Spinal cord (tissue), 4 donors: ENCODE measurements around the gene CIT. TPM values are rescaled to one million over a fixed set of nuclear protein-coding genes. Genes with fewer than 3 reads are reported as not detected.

Source experiments
- polyA plus RNA-seq, 2 donors: library from polyadenylated mRNA; unstranded; fragments of 120-200 nt; gene quantifications; one replicate each; pipeline ENCODE4 v1.2.1, GENCODE V29; 2013; ENCODE audit not compliant: insufficient read length in 2 of 2
- total RNA-seq, 2 donors: library from RNA; depleted of rRNA in 1 of 2; stranded (reverse); fragments of 120-200 nt in 1 of 2; fragments of >200 nt in 1 of 2; gene quantifications; one replicate each; pipeline versions ENCODE4 v1.2.3 to v1.2.4, GENCODE V29; 2013 to 2014

Gene CIT
- total and polyA plus RNA-seq, 4 donors, result 28.5 to 54.5 (median 45.8) TPM

Other genes with a start within 250 kb of the CIT start
- 10 to 100 TPM; 17.4 to 21.1 TPM for gene PRKAB1, start 209.2 kb downstream of the CIT start, total RNA-seq
- 10 to 100 TPM; 33.3 to 41.2 TPM for gene PRKAB1, start 209.2 kb downstream of the CIT start, polyA plus RNA-seq
- gene BICDL1, start 111.9 kb upstream of the CIT start, total RNA-seq, result 10 to 100 TPM; 11.7 to 22.3 TPM
- gene BICDL1, start 111.9 kb upstream of the CIT start, polyA plus RNA-seq, result 10 to 100 TPM; 37.8 to 55.1 TPM
- 10 to 100 TPM; 20.7 to 32.8 TPM for gene RAB35, start 239.4 kb upstream of the CIT start, total RNA-seq
- 10 to 100 TPM; 61.6 to 64.2 TPM for gene RAB35, start 239.4 kb upstream of the CIT start, polyA plus RNA-seq